SIG-M5 (cell line): Measurements from ENCODE around the gene ARHGAP30.
"Not testable (repeated sequence)": the region's sequence is repeated elsewhere in the genome, so short reads cannot be mapped to it uniquely, and the experiment has no call there.

Source experiments
- DNase-seq: peaks from one replicate; lab custom pipeline; 2025; lab: John Stamatoyannopoulos, UW

ARHGAP30 gene, protein sequence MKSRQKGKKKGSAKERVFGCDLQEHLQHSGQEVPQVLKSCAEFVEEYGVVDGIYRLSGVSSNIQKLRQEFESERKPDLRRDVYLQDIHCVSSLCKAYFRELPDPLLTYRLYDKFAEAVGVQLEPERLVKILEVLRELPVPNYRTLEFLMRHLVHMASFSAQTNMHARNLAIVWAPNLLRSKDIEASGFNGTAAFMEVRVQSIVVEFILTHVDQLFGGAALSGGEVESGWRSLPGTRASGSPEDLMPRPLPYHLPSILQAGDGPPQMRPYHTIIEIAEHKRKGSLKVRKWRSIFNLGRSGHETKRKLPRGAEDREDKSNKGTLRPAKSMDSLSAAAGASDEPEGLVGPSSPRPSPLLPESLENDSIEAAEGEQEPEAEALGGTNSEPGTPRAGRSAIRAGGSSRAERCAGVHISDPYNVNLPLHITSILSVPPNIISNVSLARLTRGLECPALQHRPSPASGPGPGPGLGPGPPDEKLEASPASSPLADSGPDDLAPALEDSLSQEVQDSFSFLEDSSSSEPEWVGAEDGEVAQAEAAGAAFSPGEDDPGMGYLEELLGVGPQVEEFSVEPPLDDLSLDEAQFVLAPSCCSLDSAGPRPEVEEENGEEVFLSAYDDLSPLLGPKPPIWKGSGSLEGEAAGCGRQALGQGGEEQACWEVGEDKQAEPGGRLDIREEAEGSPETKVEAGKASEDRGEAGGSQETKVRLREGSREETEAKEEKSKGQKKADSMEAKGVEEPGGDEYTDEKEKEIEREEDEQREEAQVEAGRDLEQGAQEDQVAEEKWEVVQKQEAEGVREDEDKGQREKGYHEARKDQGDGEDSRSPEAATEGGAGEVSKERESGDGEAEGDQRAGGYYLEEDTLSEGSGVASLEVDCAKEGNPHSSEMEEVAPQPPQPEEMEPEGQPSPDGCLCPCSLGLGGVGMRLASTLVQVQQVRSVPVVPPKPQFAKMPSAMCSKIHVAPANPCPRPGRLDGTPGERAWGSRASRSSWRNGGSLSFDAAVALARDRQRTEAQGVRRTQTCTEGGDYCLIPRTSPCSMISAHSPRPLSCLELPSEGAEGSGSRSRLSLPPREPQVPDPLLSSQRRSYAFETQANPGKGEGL

DNA sequence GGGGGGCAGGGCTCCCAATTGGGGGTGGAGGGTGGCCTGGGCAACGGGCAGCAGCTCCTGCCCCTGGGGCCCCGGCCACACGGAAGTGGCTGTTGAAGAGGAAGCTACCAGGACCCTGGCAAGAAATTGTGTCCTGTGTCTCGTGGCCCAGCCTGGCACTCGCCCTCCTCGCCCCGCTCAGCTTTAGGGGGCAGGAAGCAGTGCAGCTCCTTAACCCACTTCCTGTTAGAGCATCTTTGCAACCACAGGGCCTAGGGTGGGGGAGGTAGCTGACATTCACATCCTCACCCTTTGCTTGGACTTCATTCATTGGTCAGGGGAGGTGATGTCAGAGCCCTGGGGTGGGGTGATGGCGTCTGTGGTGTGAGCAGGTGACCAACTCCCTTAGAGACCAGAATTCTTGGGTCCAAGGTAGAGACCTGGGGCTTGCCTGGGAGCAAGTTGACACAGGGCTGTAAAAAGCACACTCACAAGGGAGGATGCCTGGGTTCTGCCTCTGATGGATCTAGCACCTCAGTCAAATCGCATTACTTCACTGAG, at the start of gene ARHGAP30:
Gene ARHGAP30 (minus strand): TSS at position 161 of the 540 bp plus-strand sequence. CDS start 267 bp downstream, outside the sequence.
- DNase-seq, result peak; percentile 88

DNA sequence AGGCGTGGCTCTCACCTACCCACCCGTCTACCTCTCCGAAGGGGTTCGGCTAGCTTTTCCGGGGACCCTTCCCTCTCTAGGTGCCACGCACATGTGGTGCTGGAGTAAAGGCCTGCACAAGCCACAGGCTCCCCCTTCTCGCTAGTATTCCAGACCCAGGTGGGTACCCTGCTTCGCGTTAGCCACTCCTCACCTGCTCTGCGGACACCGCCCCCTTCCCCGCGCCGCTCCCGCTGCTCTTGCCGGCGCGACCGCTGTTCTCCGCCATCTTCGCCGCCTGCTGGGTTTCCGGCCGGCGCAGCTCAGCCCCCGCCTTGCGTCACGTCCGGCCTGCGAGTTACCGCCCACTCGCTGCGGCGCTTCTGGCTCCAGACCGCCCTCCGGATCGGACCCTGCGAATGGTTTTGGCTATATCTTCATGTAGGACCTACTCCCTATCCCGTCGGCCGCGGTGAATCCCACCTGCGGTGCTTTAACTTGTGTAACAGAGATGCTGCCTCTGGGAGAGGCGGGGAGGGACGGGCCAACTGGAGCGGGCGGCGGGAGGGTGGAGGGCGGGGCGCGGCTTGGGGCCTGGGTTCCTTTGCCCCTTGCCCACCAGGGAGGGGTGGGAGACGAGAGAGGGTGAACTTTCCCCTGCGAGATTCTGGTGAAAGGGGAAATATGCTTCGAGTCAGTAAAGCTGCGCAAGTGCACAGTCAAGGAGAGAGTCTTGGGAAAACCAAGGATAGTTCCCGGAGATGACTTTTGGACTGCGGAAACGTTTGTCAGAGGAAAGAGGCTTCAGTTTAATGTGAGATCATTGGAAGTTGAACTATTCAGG, 48.3 kb upstream of the ARHGAP30 start, which contains the start of the genes NIT1 and PFDN2:
Gene NIT1 (plus strand): TSS at position 347 of the 823 bp plus-strand sequence. CDS start 72 bp downstream, at position 419.
Gene PFDN2 (minus strand): TSS at position 279 of the 823 bp plus-strand sequence. CDS start 11 bp downstream, at position 268.
- DNase-seq, result no peak

DNA sequence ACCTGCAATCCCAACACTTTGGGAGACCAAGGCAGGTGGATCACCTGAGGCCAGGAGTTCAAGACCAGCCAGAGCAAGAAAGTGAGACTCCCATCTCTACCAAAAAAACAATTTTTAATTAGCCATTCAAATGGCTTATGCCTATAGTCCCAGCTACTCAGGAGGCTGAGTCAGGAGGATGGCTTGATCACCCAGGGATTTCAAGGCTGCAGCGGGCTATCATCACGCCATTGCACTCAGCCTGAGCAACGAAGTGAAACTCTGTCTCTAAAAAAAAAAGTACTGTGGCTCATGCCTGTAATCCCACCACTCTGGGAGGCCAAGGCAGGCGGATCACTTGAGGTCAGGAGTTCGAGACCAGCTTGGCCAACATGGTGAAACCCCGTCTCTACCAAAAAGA, 46.3 kb upstream of the ARHGAP30 start:
- not testable (repeated sequence) for DNase-seq

DNA sequence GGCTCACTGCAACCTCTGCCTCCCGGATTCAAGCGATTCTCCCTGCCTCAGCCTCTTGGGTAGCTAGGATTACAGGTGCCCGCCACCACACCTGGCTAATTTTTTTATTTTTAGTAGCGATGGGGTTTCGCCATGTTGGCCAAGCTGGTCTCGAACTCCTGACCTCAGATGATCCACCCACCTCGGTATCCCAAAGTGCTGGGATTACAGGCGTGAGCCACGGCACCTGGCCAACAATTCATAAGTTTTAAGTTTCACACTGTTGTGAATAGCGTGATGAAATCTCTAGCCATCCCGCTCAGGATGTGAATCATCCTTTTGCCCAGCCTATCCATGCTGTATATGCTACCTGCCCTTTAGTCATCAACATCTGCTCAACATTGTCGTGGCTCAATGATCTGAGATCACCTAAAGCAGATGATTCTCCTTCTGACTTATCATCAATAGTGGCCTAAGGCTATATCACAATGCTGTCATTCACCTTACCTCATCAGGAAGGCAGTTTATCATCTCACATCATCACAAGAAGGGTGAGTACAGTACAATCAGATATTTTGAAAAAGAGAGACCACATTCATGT, 45.5 kb upstream of the ARHGAP30 start:
- peak; percentile 66 for DNase-seq

DNA sequence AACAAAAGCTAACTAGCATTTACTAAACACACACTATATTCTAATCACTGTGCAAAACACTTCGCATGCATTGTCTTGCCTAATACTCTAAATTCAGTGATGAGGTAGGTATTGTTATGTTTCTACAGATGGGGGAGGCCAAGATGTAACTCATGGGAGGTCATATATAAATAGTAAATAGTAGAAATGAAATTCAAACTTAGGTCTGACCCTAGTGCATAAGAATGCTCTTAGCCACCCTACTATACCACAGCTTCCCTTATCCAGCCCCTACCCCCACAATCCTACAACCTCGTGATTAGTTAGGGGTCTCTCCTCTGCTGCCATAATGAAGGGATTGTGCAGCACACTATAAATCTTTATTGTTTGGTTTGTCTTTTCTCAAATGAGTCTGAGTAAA, 44.9 kb upstream of the ARHGAP30 start:
- DNase-seq, result no peak

DNA sequence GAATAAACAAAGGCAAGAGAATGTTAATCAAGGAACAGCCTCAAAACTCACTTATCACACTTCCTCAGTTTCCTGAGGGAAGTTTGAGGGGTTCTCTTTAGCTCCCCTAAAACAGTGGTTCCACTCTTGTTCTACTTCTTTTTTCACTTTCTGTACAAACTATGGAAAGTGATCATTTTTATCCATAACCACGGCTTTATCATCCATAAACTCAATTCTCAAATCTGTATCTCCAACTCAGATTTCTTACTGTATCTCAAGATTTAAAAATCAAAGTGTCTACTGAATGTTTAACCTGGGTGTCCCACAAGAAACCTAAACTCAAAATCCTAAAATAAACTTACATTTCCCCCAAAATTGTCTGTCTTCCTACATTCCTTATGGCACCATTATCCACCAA, 44.2 kb upstream of the ARHGAP30 start:
- DNase-seq, result no peak

DNA sequence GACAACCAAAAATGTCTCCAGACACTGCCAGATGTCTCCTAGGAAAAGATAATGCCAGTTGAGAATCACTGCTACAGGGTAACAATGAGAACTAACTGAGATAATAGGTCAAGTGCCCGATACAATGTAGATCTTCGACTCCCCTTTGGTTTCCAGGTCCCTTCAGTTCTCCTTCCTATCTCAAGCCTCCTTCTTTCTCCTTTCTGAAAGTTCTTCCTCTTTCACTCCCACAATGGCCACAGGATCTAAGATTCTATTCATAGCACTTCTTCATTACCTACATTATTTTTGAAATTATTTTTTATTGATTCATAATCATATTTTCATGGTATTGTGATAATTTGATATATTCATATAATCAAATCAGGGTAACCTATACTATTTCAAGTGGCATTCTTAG, 41.8 kb upstream of the ARHGAP30 start:
- no peak for DNase-seq

GRCh38 chr1:161111117-161111516, 41.4 kb upstream of the ARHGAP30 start:
- DNase-seq, result no peak

DNA sequence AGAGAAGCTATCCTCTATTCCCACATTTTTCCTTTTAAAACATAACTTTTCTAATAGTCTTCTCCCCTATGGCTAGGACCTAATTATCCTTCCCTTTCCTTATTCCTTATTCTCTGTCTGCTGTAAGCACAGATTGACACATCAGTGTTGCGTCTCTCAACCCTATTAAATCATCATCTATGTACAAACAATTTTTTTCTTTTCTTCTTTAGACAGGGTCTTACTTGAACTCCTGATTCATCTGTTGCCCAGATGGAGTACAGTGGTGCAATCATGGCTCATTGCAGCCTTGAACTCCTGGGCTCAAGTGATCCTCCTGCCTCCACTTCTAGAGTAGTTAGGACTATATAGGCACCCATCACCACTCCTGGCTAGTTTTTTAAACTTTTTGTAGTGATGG, 36.7 kb upstream of the ARHGAP30 start:
- DNase-seq, result no peak

DNA sequence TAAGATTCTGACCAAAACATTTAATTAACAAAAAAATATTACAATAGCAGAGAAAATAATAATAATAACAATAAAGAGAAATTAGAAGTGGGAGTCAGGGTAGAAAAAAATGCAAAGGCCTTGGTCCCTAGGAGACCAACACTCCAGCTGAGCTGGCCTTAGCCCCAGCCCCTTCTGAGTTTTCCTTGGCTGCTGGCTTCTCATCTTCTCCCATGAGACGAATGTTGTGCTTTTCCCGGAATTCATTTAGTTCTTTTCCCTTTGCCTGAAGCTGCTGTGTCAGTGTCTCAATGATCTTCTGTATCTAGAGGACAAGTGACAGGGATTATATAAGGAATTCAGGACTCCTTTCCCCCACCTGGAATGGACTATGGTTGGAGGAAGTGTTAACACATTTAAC, 30.9 kb upstream of the ARHGAP30 start:
- DNase-seq, result no peak

DNA sequence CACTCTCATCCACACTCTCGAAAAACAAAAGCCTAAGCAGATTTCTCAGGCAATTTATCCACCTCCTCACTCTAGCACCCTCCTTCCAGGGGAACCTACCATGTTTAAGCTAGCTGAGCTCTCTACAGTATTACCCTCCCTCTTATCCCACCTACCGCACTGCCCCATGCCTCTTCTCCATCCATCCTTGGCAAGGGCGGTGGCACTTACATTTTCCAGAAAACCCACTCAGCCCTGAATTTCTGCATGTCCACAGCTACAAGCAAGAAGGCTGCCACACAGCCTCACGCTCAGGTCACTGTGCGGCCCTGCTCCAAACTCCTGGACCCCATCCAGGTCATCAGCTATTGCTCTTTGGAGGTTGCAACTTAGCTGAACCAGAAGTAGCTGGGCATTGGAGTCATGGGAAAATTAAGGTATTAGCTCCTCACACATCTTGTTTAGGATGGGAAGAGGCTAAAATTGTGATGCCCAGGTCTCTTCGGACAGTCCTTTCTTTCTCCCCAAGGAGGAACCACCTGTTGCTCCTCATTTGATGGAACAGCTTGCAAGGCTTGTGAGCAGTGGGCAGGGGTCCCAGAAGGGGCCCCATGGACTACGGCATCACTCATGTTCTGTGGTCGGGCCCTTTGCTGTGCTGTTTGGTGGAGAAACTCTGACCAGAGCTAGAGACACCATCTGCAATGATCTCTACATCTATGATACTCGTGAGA, 29.6 kb upstream of the ARHGAP30 start:
- DNase-seq, result no peak

DNA sequence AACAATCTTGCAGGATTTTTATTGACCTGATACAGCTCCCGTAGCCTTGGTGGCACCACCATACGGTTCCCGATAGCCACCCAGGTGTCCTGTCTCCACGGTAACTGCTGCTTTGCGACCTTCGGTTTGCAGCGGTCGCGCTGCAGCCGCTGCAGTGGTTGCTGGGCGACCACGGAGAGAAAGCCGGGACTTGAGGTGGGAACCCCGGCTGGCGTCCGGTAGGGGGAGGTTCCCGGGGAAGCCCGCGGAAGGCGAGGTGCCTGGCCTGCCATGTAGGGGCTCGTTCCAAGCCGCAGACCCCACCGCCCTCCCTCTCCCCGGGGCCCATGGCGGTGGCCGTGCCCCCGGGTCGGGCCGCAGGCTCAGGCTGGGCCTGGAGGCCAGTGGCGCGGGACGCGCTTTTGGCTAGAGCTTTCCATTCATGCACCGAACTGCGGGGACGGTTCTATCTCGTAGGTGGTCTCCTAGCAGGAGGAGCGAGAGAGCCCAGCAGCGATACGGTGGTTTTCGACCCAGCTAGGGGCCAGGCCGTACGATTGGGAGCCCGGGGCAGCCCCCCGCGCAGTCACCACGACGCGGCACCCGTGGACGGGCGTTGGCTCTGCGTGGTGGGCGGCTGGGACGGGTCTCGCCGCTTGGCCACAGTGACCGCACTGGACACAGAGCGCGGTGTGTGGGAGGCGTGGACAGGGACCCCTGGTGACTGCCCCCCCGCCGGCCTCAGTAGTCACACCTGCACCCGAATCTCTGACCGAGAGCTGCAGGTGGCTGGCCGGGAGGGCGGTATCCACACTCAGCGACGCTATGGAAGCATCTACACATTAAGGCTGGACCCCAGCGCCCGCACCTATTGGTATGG, 28.7 kb upstream of the ARHGAP30 start, which contains the start of gene KLHDC9:
Gene KLHDC9 (plus strand): TSS at position 152 of the 859 bp plus-strand sequence. CDS start 175 bp downstream, at position 327.
- DNase-seq, result no peak

DNA sequence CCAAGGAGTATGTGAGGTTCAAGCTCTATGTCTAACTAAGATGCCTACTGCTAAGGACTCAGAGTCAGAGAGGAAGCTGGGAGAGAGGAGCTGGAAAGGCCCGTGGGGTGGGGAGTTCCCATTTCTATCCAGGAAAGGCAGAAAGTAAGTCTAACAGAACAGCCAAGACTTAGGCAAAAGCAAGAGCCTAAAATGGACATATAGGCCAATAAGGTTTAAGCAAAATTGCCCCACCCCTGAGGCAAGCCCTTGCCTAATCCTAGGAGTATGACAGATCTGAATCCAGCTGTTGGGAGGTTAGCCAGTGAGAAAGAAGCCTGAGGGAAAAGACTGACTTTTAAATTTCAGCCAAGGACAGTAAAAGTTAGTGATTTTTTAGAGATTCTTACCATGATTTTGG, 26.8 kb upstream of the ARHGAP30 start:
- DNase-seq, result no peak

DNA sequence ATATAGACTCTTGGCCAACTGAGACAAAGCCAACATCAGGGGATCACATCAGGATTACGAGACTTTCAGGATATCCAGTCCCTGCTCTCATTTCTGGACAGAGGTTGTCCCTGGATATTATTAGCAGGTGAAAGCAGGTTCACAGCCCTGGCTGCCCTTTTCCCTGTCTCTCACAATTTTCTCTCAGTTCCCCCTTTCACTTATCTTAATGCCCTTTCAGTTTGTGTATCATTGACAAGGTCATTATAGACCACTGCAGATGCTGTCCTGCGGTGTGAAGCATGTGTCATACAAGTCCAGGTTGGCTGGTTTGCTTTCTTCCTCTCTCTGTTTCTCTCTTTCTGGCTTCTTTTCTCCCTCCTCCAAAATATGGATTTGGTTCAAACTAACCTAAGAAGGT, 26.3 kb upstream of the ARHGAP30 start:
- DNase-seq, result no peak

GRCh38 chr1:161095230-161095629, 25.5 kb upstream of the ARHGAP30 start:
- DNase-seq, result no peak

DNA sequence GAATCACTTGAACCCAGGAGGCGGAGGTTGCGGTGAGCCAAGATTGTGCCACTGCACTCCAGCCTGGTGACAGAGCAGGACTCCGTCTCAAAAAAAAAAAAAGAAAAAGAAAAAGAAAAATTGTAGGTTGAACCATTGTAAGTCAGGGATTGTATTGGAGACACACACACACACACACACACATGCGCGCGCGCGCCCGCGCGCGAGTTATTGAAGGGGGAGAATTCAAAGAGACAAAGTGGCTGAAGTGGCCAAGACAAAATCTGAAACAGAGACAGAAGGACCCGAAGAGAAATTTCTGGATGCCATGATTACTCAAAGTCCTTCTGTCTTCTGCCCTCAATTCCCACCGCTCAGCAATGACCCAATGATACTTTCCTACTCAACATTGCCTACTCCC, 24.8 kb upstream of the ARHGAP30 start:
- DNase-seq, result no peak

DNA sequence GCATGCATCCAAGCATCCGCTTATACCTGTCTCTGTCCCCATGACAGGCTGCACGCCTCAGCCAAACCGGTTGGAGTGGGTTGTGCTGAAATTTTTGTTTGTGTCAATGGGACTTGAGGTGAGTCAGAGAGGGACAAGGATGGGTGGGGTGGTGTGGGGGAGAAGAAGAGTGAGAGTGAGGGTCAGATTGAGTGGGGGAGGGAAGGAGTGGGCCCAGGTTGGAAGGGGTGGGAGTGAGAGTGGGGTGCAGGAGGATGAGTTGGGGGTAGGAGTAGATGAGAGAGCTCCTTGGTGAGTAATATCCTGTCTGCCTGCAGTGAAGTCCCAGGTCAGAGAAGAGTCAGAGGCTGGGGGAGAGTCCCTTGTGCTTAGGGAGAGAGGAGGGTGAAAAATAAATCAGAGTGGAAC, 22.9 kb upstream of the ARHGAP30 start:
- DNase-seq, result no peak

DNA sequence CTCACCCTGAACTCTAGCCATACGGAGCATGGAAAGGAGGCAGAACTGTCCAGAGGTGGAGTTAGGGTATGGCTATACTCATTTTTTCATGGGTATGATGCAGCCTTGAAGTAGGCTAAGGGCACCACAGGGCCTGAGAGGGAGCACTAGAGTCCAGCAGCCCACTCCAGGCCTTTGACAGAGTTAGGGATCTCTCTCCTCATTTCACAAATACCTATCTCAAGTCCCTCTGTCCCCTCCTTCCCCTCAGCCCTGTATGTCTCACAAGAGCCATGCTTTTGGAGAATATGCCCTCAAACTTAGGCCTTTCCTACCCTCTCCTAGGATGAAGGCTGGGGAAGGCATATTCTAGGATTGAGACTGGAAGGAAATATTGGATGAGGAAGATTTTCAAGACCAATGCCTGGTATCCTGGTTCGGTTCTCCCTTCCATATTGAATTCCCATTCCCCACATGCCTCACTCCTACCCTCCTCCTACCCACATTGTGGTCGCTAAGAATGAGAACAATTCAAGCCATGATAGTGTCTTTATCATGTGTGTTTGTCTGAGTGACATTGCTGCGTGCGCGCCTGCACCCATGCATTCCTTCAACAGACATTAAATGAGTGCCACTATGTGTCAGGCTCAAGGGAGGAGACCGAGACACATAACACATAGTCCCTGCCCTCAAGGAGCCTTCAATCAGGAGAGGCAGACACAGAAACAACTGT, 22.3 kb upstream of the ARHGAP30 start:
- no peak for DNase-seq
